Measurements from ENCODE around the gene GPC5. TPM values are rescaled to one million over a fixed set of nuclear protein-coding genes. Genes with fewer than 3 reads are reported as not detected.

GPC5 gene
- total and polyA plus RNA-seq, 2 of the 13 experiments (the other 11 are each of a cell fraction or from before 2014, with no cell fraction given) = 0.02 to 0.07 TPM

DNA sequence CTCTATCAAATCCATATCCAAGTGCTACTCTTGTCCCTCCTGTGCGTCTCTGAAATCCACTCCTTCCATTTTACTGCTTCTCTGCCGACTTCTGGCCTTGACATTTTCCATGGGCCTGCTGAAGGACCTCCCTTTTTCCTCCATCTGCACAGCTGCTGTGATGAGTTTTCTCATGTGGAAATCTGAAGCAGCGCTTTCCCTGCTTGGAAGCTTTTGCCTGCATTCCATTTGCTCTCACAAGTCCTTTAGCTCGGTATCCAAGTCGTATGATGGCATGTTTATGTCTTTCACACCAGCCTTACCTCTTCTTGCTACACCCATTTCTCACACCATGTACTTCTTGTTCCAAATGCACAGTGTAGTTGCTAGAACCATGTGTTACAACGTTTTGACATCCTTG is 328.2 kb downstream of the GPC5 start (continued):
- TF ChIP-seq, protein P1, sequence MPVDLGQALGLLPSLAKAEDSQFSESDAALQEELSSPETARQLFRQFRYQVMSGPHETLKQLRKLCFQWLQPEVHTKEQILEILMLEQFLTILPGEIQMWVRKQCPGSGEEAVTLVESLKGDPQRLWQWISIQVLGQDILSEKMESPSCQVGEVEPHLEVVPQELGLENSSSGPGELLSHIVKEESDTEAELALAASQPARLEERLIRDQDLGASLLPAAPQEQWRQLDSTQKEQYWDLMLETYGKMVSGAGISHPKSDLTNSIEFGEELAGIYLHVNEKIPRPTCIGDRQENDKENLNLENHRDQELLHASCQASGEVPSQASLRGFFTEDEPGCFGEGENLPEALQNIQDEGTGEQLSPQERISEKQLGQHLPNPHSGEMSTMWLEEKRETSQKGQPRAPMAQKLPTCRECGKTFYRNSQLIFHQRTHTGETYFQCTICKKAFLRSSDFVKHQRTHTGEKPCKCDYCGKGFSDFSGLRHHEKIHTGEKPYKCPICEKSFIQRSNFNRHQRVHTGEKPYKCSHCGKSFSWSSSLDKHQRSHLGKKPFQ (CRISPR knock-in tag; IDR thresholded peaks at IDR 0.05; ENCODE audit: insufficient replicate concordance) = no peak

DNA sequence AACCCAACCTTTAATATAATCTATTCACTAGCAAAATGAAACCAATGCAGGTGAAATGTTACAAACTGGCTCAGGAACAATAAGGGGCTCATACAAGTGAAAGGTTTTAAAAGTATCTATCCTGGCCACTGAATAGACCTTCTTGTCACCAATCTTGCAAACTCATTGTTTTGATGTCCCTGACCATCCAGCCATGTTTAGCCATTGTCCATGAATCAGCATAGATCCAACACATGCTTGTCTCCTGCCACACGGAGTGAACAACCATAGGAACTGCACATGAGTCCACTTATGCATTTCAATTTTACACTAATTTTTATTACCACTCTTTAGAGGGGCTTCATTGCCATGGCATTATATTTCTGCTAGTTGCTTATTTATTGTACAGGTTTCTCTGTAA is 331.4 kb downstream of the GPC5 start:
- DNase-seq (ENCODE audit: low spot score) (no peak), ATAC-seq (no peak), FAIRE-seq (no peak)
- WGBS (ENCODE audit: low lambda C conversion rate) = 0% methylated on average over 1 of the region's 1 CpG
- ChIA-PET CTCF (ENCODE audit: low intra/inter-chr PET ratio, low total read pairs) (no interaction called here), POLR2A (no interaction called here)
- Histone ChIP-seq H3K27me3 (ENCODE audit: control insufficient read depth in 1 of 2, insufficient read depth in 2 of 2, low read length in 2 of 2) (no peaks in the 10 kb centered on the region), H2AFZ (ENCODE audit: low read length) (no peak overlapping the region), H3K4me3 (replicated peaks in 1 of 3; ENCODE audit: insufficient read depth in 1 of 3, low read depth in 2 of 3, low read length in 3 of 3) (no peak overlapping the region), H4K20me1 (ENCODE audit: insufficient read depth, low read length) (no peaks in the 10 kb centered on the region), H3K4me2 (ENCODE audit: low read depth, low read length) (no peak overlapping the region), H3K27ac (ENCODE audit: extremely low read length, insufficient read depth, low read length) (no peak overlapping the region), H3K9ac (ENCODE audit: insufficient read depth, low read depth, low read length) (no peak overlapping the region), H3K79me2 (ENCODE audit: insufficient read depth, low read length) (no peaks in the 10 kb centered on the region), H3K4me1 (ENCODE audit: insufficient read depth, low read length) (no peaks in the 10 kb centered on the region), H3K9me3 (ENCODE audit: low read length) (no peaks in the 10 kb centered on the region), H3K36me3 (replicated peaks in 1 of 2; ENCODE audit: control insufficient read depth in 1 of 2, insufficient read depth in 2 of 2, low read length in 2 of 2) (no peaks in the 10 kb centered on the region)
- intact Hi-C loops (cut with micrococcal nuclease; ENCODE audit: unreplicated experiment) = no loop called here
- no TSS peak for BruUV-seq (replicated peaks)
- in situ Hi-C loops (cut with HindIII; ENCODE audit: extremely low pct_ligation_motif_present, low pct_unique_long_range_greater_than_20kb) = no loop called here
- TF ChIP-seq, protein P2, sequence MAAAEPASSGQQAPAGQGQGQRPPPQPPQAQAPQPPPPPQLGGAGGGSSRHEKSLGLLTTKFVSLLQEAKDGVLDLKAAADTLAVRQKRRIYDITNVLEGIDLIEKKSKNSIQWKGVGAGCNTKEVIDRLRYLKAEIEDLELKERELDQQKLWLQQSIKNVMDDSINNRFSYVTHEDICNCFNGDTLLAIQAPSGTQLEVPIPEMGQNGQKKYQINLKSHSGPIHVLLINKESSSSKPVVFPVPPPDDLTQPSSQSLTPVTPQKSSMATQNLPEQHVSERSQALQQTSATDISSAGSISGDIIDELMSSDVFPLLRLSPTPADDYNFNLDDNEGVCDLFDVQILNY (CRISPR knock-in tag; conservative IDR thresholded peaks at IDR 0.05) = no peak
- TF ChIP-seq, protein P3, sequence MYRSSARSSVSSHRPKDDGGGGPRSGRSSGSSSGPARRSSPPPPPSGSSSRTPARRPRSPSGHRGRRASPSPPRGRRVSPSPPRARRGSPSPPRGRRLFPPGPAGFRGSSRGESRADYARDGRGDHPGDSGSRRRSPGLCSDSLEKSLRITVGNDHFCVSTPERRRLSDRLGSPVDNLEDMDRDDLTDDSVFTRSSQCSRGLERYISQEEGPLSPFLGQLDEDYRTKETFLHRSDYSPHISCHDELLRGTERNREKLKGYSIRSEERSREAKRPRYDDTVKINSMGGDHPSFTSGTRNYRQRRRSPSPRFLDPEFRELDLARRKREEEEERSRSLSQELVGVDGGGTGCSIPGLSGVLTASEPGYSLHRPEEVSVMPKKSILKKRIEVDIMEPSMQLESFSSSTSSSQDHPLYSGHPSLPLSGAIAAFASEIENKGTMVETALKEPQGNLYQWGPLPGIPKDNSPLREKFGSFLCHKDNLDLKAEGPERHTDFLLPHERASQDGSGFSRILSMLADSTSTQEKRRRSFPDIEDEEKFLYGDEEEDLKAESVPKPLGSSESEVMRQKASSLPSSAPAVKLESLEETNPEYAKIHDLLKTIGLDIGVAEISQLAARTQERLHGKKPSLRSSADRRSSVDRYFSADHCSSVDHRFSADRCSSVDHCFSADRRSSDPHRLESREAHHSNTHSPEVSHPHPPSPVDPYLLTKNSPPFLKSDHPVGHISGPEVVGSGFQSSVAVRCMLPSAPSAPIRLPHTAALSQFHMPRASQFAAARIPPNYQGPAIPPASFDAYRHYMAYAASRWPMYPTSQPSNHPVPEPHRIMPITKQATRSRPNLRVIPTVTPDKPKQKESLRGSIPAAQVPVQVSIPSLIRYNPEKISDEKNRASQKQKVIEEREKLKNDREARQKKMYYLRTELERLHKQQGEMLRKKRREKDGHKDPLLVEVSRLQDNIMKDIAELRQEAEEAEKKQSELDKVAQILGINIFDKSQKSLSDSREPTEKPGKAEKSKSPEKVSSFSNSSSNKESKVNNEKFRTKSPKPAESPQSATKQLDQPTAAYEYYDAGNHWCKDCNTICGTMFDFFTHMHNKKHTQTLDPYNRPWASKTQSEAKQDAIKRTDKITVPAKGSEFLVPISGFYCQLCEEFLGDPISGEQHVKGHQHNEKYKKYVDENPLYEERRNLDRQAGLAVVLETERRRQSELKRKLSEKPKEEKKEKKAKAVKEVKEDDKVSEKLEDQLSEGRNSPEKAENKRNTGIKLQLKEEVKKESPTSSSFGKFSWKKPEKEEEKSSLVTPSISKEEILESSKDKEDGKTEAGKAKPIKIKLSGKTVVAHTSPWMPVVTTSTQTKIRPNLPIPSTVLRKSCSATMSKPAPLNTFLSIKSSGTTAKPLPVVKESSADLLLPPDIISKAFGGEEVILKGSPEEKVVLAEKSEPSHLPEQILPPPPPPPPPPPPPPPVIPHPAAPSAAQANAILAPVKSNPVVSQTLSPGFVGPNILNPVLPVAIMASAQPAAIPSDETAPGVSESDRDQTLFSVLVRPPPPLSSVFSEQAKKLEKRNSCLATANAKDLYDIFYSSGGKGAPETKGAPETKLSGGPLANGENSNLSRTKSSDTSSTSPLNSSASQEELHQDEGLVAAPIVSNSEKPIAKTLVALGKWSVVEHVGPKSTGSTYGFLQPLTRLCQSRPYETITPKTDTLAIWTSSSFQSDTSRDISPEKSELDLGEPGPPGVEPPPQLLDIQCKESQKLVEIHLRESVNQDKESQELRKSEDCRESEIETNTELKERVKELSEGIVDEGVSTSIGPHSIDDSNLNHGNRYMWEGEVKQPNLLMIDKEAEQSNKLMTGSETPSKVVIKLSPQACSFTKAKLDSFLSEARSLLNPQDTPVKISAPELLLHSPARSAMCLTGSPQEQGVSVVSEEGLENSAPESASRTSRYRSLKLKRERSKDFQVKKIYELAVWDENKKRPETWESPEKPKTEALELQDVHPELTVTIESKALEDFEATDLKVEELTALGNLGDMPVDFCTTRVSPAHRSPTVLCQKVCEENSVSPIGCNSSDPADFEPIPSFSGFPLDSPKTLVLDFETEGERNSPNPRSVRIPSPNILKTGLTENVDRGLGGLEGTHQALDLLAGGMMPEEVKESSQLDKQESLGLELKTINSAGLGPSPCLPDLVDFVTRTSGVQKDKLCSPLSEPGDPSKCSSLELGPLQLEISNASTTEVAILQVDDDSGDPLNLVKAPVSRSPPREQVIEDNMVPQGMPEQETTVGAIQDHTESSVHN (CRISPR knock-in tag; IDR thresholded peaks at IDR 0.05) = no peak
- TF ChIP-seq, protein P4, sequence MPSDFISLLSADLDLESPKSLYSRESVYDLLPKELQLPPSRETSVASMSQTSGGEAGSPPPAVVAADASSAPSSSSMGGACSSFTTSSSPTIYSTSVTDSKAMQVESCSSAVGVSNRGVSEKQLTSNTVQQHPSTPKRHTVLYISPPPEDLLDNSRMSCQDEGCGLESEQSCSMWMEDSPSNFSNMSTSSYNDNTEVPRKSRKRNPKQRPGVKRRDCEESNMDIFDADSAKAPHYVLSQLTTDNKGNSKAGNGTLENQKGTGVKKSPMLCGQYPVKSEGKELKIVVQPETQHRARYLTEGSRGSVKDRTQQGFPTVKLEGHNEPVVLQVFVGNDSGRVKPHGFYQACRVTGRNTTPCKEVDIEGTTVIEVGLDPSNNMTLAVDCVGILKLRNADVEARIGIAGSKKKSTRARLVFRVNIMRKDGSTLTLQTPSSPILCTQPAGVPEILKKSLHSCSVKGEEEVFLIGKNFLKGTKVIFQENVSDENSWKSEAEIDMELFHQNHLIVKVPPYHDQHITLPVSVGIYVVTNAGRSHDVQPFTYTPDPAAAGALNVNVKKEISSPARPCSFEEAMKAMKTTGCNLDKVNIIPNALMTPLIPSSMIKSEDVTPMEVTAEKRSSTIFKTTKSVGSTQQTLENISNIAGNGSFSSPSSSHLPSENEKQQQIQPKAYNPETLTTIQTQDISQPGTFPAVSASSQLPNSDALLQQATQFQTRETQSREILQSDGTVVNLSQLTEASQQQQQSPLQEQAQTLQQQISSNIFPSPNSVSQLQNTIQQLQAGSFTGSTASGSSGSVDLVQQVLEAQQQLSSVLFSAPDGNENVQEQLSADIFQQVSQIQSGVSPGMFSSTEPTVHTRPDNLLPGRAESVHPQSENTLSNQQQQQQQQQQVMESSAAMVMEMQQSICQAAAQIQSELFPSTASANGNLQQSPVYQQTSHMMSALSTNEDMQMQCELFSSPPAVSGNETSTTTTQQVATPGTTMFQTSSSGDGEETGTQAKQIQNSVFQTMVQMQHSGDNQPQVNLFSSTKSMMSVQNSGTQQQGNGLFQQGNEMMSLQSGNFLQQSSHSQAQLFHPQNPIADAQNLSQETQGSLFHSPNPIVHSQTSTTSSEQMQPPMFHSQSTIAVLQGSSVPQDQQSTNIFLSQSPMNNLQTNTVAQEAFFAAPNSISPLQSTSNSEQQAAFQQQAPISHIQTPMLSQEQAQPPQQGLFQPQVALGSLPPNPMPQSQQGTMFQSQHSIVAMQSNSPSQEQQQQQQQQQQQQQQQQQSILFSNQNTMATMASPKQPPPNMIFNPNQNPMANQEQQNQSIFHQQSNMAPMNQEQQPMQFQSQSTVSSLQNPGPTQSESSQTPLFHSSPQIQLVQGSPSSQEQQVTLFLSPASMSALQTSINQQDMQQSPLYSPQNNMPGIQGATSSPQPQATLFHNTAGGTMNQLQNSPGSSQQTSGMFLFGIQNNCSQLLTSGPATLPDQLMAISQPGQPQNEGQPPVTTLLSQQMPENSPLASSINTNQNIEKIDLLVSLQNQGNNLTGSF (CRISPR knock-in tag; IDR thresholded peaks at IDR 0.05) = no peak
- TF ChIP-seq ZIK1 (CRISPR knock-in tag; IDR thresholded peaks at IDR 0.05; ENCODE audit: borderline replicate concordance, low read depth) (no peak), ZNF569 (CRISPR knock-in tag; IDR thresholded peaks at IDR 0.05; ENCODE audit: borderline replicate concordance) (no peak)

Data from HepG2 (cell line).